ENCODE results near the gene SKP2.
"Not testable (repeated sequence)": the region's sequence is repeated elsewhere in the genome, so short reads cannot be mapped to it uniquely, and the experiment has no call there.

SKP2 gene

GRCh38 chr5:36193746-36194145, 41.8 kb downstream of the SKP2 start:
- ChIA-PET POLR2A (no interaction called here), CTCF (interaction anchor here (0.7 kb wide), 1 partner anchor 11 kb away, joined by 3 read pairs; no protein-coding TSS in a partner anchor)
- DNase-seq (ENCODE audit: extremely low spot score) = no peak
- no peak for TF ChIP-seq BHLHE40 (IDR thresholded peaks at IDR 0.05; ENCODE audit: borderline replicate concordance)
- no peak for TF ChIP-seq SP1 (IDR thresholded peaks at IDR 0.05)
- no peak for TF ChIP-seq PKNOX1 (IDR thresholded peaks at IDR 0.05)
- TF ChIP-seq HDGF (IDR thresholded peaks at IDR 0.05; ENCODE audit: borderline replicate concordance) = no peak
- no peak for TF ChIP-seq TARDBP (IDR thresholded peaks at IDR 0.05)
- no peak for TF ChIP-seq ARNT (IDR thresholded peaks at IDR 0.05)
- no peak for TF ChIP-seq NFRKB (IDR thresholded peaks at IDR 0.05)
- no peak for TF ChIP-seq LEF1 (IDR thresholded peaks at IDR 0.05; ENCODE audit: borderline replicate concordance)
- no peak for TF ChIP-seq CTBP1 (IDR thresholded peaks at IDR 0.05; ENCODE audit: borderline replicate concordance)
- TF ChIP-seq ELF4 (IDR thresholded peaks at IDR 0.05) = no peak

- CTCF ChIA-PET = interaction anchor here (1.2 kb wide), 1 partner anchor 20 kb away, joined by 3 read pairs; no protein-coding TSS in a partner anchor
- TF ChIP-seq FOXK2 (IDR thresholded peaks at IDR 0.05) = no peak
- no peak for TF ChIP-seq SUZ12 (IDR thresholded peaks at IDR 0.05)
- TF ChIP-seq FOXM1 (IDR thresholded peaks at IDR 0.05; ENCODE audit: borderline replicate concordance) = no peak
- TF ChIP-seq BHLHE40 (IDR thresholded peaks at IDR 0.05; ENCODE audit: borderline replicate concordance) = no peak
- TF ChIP-seq LEF1 (IDR thresholded peaks at IDR 0.05; ENCODE audit: borderline replicate concordance) = no peak
- no peak for TF ChIP-seq SP1 (IDR thresholded peaks at IDR 0.05)
- TF ChIP-seq TARDBP (IDR thresholded peaks at IDR 0.05) = no peak
- no peak for TF ChIP-seq NFRKB (IDR thresholded peaks at IDR 0.05)
- TF ChIP-seq ZNF384 (IDR thresholded peaks at IDR 0.05) = no peak
- POLR2A ChIA-PET = no interaction called here
- DNase-seq (ENCODE audit: extremely low spot score) = no peak
Observed at GRCh38 chr5:36198281-36198680, 46.4 kb downstream of the SKP2 start.

- CTCF ChIA-PET = interaction anchor here (1.2 kb wide), 1 partner anchor 21 kb away, joined by 3 read pairs; no protein-coding TSS in a partner anchor
- POLR2A ChIA-PET; DNase-seq (ENCODE audit: extremely low spot score): not testable (repeated sequence)
Observed at GRCh38 chr5:36198783-36199182, 46.9 kb downstream of the SKP2 start.

GRCh38 chr5:36199620-36200019, 47.7 kb downstream of the SKP2 start:
- POLR2A ChIA-PET = no interaction called here
- DNase-seq (ENCODE audit: extremely low spot score) = no peak
- TF ChIP-seq PKNOX1 (IDR thresholded peaks at IDR 0.05) = no peak
- no peak for TF ChIP-seq FOXK2 (IDR thresholded peaks at IDR 0.05)
- TF ChIP-seq FOXM1 (IDR thresholded peaks at IDR 0.05; ENCODE audit: borderline replicate concordance) = no peak
- no peak for TF ChIP-seq SUZ12 (IDR thresholded peaks at IDR 0.05)
- TF ChIP-seq L3MBTL2 (conservative IDR thresholded peaks at IDR 0.05) = no peak
- TF ChIP-seq NFRKB (IDR thresholded peaks at IDR 0.05) = no peak
- TF ChIP-seq ELF4 (IDR thresholded peaks at IDR 0.05) = no peak
- TF ChIP-seq TARDBP (IDR thresholded peaks at IDR 0.05) = no peak
- TF ChIP-seq CTBP1 (IDR thresholded peaks at IDR 0.05; ENCODE audit: borderline replicate concordance) = no peak
- TF ChIP-seq BHLHE40 (IDR thresholded peaks at IDR 0.05; ENCODE audit: borderline replicate concordance) = no peak
- no peak for TF ChIP-seq HDGF (IDR thresholded peaks at IDR 0.05; ENCODE audit: borderline replicate concordance)
- CTCF ChIA-PET = no interaction called here

GRCh38 chr5:36200513-36200912, 48.6 kb downstream of the SKP2 start:
- ChIA-PET POLR2A (no interaction called here), CTCF (interaction anchor here (0.5 kb wide), 1 partner anchor 259 kb away, joined by 3 read pairs; no protein-coding TSS in a partner anchor)
- no peak for DNase-seq (ENCODE audit: extremely low spot score)
- no peak for TF ChIP-seq ELF4 (IDR thresholded peaks at IDR 0.05)

- POLR2A ChIA-PET = no interaction called here
- CTCF ChIA-PET = no interaction called here
- DNase-seq (ENCODE audit: extremely low spot score) = no peak
- TF ChIP-seq ELF4 (IDR thresholded peaks at IDR 0.05) = no peak
- no peak for TF ChIP-seq HDGF (IDR thresholded peaks at IDR 0.05; ENCODE audit: borderline replicate concordance)
- no peak for TF ChIP-seq PKNOX1 (IDR thresholded peaks at IDR 0.05)
- TF ChIP-seq SP1 (IDR thresholded peaks at IDR 0.05) = no peak
- no peak for TF ChIP-seq FOXA1 (IDR thresholded peaks at IDR 0.05)
- TF ChIP-seq ZNF384 (IDR thresholded peaks at IDR 0.05) = no peak
- no peak for TF ChIP-seq L3MBTL2 (conservative IDR thresholded peaks at IDR 0.05)
- no peak for TF ChIP-seq ARNT (IDR thresholded peaks at IDR 0.05)
- TF ChIP-seq SUZ12 (IDR thresholded peaks at IDR 0.05) = no peak
- no peak for TF ChIP-seq CTBP1 (IDR thresholded peaks at IDR 0.05; ENCODE audit: borderline replicate concordance)
Observed at GRCh38 chr5:36202521-36202961, 50.6 kb downstream of the SKP2 start.

- ChIA-PET POLR2A (no interaction called here), CTCF (no interaction called here)
- TF ChIP-seq FOXA1 (IDR thresholded peaks at IDR 0.05) (no peak), FOXK2 (IDR thresholded peaks at IDR 0.05) (no peak), SP1 (IDR thresholded peaks at IDR 0.05) (no peak), CTBP1 (IDR thresholded peaks at IDR 0.05; ENCODE audit: borderline replicate concordance) (no peak), TARDBP (IDR thresholded peaks at IDR 0.05) (no peak), HDGF (IDR thresholded peaks at IDR 0.05; ENCODE audit: borderline replicate concordance) (no peak), SUZ12 (IDR thresholded peaks at IDR 0.05) (no peak)
- no peak for DNase-seq (ENCODE audit: extremely low spot score)
Observed at GRCh38 chr5:36205329-36205728, 53.4 kb downstream of the SKP2 start.

Data from HEK293T (cell line).